ENCODE results near the gene SLC2A13.

DNA sequence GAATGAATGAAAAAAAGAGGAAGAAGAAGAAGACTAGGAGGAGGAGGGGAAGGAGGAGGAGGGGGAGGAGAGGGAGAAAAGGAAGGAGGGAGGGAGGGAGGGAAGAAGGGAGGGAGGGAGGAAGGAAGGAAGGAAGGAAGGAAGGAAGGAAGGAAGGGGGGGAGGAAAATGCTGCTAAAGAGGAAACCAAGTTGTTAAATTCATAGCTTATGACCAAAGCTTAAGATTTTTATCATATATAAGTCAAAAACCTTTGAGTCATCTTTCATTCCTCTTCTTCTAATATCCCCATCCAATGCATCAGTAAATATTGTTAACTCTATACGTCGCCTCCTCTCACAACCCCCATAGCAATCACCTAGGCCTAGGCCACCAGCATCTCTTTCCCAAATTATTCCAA lies 117.3 kb downstream of the SLC2A13 start:
- TF ChIP-seq, protein P1, sequence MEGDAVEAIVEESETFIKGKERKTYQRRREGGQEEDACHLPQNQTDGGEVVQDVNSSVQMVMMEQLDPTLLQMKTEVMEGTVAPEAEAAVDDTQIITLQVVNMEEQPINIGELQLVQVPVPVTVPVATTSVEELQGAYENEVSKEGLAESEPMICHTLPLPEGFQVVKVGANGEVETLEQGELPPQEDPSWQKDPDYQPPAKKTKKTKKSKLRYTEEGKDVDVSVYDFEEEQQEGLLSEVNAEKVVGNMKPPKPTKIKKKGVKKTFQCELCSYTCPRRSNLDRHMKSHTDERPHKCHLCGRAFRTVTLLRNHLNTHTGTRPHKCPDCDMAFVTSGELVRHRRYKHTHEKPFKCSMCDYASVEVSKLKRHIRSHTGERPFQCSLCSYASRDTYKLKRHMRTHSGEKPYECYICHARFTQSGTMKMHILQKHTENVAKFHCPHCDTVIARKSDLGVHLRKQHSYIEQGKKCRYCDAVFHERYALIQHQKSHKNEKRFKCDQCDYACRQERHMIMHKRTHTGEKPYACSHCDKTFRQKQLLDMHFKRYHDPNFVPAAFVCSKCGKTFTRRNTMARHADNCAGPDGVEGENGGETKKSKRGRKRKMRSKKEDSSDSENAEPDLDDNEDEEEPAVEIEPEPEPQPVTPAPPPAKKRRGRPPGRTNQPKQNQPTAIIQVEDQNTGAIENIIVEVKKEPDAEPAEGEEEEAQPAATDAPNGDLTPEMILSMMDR (IDR thresholded peaks at IDR 0.05), result no peak
- no peak for TF ChIP-seq POLR2AphosphoS5 (IDR thresholded peaks at IDR 0.05)
- TF ChIP-seq POLR2A (IDR thresholded peaks at IDR 0.05), result no peak
- no peak for TF ChIP-seq EP300 (IDR thresholded peaks at IDR 0.05)
